NCI-H345 treated with DMSO at 0.1 percent for 48 hours (cell line): ENCODE results near the gene MYCN.

ENCODE experiments used
- DNase-seq: peaks from one replicate; lab custom pipeline; 2025; ENCODE audit not compliant: unreplicated experiment; lab: John Stamatoyannopoulos, UW

The MYCN gene

DNA sequence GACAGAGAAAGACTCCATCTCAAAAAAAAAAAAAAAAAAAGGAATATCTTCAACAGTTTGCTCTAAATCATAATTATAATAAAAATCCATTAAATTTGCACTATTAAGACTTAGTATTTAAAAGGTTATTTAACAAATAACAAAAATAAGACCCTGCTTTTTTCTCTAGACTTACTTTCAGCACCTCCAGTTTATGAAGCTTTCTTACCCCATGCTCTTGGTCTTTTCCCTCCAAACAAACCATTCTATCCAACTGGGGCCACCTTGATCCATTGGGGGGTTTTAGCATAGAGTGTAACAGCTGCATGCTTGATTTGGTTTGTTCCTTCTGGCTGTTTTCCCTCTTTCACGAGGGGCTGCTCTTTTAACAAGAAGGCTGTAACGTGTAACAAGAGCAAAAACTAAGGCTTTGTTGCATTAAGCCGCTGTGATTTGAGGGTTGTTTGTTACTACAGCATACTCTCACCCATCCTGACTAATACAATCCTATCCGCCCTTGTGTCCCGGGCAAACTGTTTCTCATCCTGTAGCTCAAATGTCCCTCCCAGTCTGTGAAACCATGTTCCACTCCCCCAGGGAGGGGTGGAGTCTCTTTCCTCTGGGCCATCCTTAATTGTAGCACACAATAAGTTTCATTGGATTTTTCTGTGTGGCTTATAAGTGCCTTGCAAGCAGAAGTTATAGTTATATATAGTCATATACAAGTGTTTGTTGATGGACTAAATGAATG, 9.6 kb upstream of the MYCN start:
- DNase-seq = no peak

- DNase-seq = no peak
Observed at GRCh38 chr2:15931319-15931890, 8.9 kb upstream of the MYCN start.

DNA sequence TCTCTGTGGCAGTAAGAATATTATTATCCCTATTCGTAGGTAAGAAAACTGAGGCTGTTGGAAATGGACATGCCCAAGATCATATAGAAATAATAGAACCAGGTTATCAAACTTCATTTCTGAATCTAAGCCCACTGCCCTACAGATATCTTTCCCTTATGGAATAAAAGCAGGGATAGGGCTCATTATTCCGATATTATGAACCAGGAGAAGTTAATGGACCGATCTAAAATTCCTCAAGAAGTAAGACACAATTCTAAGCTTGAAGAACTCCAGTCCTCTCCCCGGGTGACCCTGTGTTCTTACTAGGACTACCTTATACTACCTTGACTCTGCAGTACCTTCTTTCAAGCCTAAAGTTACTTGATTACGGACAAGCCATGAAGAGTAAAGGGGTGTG, 8.4 kb upstream of the MYCN start:
- DNase-seq = no peak

DNA sequence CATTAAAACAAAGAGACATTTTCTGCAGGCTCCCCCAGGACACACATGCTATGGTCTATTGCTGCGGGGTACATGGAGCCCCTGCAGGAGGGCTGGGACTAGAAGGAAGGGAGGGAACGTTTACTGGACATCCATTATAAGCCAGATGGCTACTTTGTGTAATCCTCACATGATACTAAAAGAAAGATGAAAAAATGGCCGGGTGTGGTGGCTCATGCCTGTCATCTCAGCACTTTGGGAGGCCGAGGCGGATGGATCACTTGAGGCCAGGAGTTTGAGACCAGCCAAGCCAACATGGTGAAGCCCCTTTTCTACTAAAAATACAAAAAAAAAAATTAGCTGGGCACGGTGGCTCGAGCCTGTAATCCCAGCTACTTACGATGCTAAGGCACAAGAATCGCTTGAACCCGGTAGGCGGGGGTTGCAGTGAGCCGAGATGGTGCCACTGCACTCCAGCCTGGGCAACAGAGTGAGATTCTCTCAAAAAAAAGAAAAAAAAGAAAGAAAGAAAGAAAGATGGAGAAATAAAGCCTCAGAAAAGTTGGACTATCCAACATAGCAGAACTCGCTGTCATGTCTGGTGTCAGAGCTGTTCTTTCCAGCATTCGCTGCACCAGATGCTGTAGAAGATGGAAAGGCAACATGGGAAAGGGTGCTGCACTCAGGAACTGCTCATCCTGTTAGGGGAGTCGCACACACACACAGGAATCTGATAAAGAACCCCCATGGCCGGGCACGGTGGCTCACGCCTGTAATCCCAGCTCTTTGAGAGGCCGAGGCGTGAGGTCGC, 7.8 kb upstream of the MYCN start:
- DNase-seq = no peak

DNA sequence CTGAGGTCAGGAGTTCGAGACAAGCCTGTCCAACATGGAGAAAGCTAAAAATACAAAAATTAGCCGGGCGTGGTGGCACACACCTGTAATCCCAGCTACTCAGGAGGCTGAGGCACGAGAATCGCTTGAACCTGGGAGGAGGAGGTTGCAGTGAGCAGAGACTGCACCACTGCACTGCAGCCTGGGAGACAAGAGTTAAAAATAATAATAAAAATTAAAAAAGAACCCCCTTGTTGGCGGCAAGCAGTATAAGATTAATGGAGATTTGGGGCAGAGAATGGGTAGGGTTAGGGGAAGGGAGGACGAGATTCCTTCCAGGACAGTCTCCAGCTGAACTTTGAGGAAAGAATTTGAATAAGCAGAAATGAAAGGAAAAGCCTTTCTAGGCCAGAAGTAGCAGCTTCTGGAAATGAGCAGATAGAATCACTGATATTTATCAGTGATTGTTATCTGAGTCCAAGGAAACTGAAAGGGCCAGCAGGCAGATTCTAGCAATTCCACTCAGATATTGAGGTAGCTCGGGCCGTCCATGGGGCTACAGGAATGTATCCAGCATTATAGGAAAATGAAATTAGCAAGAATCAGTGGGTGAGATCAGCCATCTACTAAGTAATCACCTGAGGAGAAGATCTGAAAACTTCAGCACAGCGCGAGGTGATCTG, 7.0 kb upstream of the MYCN start:
- DNase-seq = no peak

DNA sequence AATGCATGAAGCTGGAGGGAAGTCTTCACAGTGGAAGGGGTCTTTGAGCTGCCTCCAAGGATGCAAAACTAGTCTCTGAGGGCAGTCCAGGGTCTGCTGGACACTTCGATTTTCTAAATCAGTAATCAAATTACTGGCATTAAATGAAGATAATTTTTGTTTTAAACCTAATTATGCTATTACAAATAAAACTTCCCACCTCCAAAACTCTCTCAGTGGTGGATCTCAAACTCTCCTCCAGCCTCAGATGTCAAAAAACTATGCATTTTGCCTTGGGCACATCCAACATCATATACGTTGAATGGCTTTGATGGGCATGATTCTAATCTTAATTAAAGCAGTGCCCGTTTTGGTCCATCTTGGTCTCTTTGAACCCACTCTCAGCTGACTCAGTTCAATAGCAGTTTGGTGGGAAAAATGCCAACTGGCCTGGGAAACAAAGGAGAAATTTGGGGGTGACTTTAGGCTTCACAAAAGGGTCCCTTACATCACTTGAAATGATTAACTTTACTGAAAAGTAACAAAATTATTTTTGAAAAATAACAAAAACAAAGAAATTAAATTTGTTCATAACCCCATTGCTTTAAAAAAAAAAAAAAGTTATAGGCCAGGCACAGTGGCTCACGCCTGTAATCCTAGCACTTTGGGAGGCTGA, 5.9 kb upstream of the MYCN start:
- no peak for DNase-seq

DNA sequence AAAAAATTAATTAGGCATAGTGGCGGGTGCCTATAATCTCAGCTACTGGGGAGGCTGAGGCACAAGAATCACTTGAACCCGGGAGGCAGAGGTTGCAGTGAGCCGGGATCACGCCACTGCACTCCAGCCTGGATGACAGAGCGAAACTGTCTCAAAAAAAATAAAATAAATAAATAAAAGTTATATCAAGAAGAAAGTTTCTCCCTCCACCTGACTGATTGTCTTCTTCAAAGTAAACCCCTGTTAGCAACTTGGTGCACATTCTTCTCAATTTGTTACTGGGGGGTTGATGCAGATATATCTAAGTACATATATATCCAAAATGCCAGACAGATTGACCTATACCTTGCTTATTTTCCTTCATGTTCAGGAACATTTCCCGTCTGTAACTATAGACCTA, 5.2 kb upstream of the MYCN start:
- no peak for DNase-seq

DNA sequence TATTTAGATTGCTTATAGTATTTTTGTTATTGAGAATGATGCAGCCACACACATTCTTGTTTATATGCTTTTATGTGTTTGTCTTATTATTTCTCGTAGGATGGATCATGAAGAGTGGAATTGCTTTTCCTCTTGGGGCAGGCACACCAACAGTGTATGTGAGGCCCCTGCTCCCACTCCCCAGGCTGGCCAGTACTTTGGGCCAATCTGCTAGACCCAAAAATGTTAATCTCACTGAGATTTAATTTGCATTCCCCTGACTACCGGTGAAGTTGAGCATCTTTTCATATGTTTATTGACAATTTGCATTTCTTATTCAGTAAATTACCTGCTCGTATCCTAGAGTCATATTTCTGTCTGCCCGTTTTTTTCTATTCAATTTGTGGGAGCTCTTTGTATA, 4.7 kb upstream of the MYCN start:
- no peak for DNase-seq

- no peak for DNase-seq
Observed at GRCh38 chr2:15936277-15937104, 3.9 kb upstream of the MYCN start.

DNA sequence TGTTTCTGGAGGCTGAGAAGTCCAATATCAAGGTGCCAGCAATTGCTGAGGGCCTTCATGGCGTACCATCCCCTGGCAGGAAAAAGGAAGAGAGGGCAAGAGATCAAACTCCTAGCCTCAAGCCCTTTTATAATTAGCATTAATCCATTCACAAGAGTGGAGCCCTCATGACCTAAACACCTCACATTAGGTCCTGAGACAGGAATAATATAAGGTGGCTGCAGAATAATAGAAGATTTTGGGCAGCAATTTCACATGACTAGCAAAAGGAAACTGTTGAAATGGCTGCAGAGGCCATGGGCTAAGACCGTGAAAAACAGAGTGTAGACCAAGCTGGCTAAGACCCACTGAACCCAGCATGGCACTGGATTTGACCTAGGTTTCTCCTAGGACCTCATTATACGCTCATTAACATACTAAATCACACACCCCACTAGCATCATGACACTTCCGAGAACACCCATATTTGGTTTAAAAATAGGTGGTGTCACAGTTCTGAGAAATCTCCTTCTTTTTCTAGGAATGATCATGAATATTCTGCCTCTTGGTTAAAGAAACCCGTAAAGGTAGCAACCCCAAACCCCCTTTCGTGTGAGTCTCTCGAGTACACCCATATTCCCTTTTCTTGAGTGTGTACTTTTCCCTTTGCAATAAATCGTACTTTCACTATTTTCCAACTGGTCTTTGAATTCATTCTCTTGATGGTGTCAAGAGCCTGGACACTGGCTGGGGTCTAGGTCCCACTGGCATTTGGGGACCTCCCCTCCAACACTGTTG, 3.1 kb upstream of the MYCN start:
- no peak for DNase-seq

GRCh38 chr2:15937882-15938802, 2.2 kb upstream of the MYCN start:
- DNase-seq = no peak

- no peak for DNase-seq
Observed at GRCh38 chr2:15938803-15939555, 1.4 kb upstream of the MYCN start.

- DNase-seq = no peak
Observed at GRCh38 chr2:15939556-15939853, 845 bp upstream of the MYCN start.

DNA sequence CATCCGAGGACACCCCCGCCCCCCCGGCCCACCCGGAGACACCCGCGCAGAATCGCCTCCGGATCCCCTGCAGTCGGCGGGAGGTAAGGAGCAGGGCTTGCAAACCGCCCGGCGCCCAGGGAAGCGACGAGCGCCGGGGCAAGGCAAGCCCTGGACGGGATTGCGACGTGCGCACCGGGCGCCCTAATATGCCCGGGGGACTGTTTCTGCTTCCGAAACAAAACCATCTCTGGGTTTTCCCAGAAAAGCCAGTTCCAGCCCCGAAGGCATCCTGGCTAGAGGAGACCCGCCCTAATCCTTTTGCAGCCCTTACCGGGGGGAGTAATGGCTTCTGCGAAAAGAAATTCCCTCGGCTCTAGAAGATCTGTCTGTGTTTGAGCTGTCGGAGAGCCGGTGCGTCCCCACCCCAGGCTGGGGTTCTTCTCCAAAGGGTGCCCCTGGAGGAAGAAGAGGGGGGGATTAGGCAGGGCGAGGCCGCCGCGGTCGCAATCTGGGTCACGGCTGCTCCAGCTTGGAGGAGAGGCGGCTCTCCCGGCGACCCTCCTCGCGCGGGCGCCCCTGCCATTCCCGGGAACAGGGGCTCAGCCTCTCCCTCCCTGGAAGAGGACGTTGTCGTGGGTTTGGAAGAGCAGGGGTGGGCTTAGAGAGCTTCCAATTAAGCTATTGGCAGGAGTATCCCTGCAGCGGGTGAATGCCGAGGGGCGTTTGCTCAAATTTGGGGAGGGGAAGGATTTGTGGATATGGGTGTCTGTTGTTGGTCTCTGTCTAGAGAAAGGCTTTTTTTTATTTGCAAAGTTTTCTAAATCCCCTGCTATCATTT, 521 bp downstream of the MYCN start:
- DNase-seq = peak; percentile 40

GRCh38 chr2:15941481-15941850, 1.1 kb downstream of the MYCN start:
- peak; percentile 17 for DNase-seq

DNA sequence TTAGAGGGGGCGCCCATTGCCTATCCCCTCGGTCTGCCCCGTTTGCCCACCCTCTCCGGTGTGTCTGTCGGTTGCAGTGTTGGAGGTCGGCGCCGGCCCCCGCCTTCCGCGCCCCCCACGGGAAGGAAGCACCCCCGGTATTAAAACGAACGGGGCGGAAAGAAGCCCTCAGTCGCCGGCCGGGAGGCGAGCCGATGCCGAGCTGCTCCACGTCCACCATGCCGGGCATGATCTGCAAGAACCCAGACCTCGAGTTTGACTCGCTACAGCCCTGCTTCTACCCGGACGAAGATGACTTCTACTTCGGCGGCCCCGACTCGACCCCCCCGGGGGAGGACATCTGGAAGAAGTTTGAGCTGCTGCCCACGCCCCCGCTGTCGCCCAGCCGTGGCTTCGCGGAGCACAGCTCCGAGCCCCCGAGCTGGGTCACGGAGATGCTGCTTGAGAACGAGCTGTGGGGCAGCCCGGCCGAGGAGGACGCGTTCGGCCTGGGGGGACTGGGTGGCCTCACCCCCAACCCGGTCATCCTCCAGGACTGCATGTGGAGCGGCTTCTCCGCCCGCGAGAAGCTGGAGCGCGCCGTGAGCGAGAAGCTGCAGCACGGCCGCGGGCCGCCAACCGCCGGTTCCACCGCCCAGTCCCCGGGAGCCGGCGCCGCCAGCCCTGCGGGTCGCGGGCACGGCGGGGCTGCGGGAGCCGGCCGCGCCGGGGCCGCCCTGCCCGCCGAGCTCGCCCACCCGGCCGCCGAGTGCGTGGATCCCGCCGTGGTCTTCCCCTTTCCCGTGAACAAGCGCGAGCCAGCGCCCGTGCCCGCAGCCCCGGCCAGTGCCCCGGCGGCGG, 1.7 kb downstream of the MYCN start:
- DNase-seq = no peak
